NCI-H2107 treated with DMSO at 0.1 percent for 48 hours (cell line): ENCODE measurements around the gene ZNF692.
A peak's percentile ranks its signal among the peaks of the same experiment; 100 is the strongest.
"Not testable (repeated sequence)": the region's sequence is repeated elsewhere in the genome, so short reads cannot be mapped to it uniquely, and the experiment has no call there.

Experiments used
- DNase-seq: peaks from one replicate; lab custom pipeline; 2025; ENCODE audit not compliant: unreplicated experiment; lab: John Stamatoyannopoulos, UW

ZNF692 gene

DNA sequence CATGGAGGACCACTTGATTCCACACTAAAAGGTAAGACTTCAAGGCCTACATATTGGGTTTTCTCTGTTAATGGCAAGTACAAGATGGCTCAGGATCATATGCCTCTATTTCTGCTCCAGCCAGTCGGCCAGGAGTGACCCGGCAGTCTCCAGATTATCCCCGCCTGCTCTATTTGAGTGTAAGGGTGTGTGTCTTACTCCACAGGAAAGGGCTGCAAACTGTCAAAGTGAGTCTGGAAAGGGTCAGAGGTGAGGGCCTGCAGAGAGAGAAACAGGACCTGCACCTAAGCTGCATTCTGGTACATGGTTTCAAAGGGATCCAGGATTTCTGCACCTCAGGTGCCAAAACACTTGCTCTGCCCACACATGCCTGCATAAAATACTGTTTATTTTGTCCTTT lies 9.2 kb downstream of the ZNF692 start:
- DNase-seq, result no peak

DNA sequence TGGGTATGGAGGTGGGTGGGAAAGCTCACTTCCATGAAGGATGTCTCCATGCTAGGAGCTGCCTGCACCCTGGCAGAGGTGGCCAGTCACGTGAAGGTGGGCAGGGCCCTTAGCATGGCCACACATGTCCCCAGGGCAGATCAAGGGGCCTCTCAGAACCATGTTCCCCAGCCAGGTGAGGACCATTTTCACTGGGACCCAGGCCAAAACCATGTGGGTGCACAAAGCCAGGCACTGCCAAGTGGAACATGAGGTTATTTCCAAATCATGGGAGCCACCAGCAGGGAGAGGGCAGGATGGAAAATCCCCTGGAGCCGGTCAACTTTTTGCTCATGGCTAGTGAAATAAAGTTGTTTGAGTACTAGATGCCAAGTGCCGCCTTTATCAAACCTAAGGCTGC lies 9.7 kb downstream of the ZNF692 start:
- DNase-seq, result no peak

DNA sequence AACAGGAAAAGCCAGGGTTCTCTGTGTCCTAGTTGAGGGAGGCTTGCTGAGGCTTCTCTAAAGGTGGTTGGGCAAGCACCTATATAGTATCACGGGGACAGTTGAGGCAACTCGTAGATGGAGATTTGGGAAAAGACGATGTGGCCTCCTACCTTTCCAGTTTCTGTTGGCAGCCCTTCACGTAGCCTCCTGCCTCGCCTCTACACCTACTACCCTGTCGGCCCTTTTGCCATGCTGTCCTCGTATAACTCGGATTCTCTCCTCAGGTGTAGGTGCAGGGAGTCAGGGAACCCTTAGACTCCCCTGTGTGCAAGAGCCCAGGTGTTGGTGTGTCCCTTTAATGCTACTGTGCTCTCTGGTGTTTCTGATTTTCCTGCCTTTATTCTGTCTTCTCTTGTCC lies 10.3 kb downstream of the ZNF692 start:
- DNase-seq, result no peak

DNA sequence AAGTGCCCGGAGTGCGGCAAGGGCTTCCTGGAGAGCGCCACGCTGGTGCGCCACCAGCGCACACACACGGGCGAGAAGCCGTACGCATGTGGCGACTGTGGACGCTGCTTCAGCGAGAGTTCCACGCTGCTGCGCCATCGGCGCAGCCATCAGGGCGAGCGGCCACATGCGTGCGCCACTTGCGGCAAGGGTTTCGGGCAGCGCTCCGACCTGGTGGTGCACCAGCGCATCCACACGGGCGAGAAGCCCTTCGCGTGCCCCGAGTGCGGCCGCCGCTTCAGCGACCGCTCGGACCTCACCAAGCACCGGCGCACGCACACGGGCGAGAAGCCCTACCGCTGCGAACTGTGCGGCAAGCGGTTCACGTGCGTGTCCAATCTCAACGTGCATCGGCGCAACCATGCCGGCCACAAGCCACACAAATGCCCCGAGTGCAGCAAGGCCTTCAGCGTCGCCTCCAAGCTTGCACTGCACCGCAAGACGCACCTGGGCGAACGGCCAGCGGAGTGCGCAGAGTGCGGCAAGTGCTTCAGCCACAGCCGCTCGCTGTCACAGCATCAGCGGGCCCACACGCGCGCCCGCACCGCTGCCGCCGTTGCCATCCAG lies 10.8 kb downstream of the ZNF692 start:
- no peak for DNase-seq

DNA sequence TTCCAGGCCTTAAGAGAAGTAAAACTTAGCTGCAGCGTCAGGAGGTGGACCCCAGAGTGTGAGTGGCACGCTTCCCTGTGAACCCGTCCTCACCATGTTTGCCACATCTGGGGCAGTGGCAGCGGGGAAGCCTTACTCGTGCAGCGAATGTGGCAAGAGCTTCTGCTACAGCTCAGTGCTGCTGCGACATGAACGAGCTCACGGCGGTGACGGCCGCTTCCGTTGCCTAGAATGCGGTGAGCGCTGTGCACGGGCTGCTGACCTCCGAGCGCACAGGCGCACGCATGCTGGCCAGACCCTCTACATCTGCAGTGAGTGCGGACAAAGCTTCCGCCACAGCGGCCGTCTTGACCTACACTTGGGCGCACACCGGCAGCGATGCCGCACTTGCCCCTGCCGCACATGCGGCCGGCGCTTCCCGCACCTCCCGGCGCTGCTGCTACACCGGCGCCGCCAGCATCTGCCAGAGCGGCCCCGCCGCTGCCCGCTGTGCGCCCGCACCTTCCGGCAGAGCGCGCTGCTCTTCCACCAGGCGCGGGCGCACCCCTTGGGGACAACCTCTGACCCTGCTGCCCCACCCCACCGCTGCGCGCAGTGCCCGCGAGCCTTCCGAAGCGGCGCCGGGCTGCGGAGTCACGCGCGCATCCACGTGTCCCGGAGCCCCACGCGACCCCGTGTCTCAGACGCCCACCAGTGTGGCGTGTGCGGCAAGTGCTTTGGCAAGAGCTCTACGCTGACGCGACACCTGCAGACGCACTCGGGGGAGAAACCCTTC lies 11.5 kb downstream of the ZNF692 start:
- DNase-seq, result no peak

DNA sequence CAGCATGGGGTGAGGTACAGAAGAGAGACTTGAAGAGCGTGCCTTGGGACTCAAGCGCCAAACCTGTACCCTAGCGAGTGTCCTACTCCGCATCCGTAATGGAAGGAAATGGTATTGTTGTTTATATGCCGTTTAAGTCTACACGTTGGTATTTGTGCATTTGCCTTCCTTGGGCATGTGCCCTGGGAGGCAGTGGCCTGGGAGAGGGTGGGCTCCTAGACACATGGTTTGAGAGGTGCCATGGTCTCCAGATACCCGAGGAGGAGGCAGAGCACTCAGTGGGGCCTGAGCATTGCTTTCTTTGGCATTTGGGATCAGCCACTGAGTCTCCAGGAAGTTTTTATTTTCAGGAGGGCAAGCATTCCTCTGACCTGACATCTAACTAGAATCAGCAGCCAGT lies 14.4 kb downstream of the ZNF692 start:
- DNase-seq, result no peak

DNA sequence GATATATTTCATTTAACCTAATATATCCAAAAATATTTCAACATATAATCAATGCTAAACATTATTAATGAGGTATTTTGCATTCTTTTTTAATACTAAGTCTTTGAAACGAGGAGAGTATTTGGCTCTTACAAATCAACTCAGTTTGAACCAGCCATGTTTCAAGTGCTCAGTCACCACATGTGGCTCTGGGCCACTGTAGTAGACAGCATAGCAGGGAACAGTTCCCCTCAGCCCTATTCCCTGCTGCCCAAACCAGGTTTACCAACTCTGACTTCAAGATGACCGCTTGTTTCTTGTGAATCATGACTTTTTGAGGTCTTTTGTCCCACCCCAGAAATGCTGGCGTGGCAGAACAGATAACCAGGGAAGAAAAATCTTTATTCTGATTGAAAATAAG lies 15.2 kb downstream of the ZNF692 start:
- DNase-seq, result no peak

DNA sequence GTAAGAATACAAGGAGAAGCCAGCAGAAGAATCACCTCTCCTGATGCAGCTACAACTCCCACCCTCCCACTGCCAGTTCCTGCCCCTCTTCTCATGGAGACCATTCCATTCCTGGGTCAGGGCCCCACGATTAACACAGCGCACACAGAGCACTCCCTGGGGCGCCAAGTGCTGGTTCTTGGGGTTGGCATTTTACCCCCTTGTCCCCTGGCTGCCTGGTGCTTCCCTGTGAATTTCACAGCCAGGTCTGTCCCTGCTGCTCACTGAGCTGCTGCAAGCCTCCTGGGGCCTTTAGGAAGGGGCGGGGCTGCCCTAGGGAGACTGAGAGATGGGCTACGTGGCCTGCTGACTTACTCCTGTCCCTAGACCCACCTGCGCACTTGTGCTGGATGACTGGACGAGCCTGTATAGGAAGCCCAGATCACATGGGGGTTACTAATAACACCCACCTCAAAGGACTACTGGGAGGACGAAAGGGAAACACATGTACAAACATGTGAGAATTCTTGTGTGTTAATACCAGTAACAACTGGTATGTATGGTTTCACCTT lies 16.0 kb downstream of the ZNF692 start:
- no peak for DNase-seq

DNA sequence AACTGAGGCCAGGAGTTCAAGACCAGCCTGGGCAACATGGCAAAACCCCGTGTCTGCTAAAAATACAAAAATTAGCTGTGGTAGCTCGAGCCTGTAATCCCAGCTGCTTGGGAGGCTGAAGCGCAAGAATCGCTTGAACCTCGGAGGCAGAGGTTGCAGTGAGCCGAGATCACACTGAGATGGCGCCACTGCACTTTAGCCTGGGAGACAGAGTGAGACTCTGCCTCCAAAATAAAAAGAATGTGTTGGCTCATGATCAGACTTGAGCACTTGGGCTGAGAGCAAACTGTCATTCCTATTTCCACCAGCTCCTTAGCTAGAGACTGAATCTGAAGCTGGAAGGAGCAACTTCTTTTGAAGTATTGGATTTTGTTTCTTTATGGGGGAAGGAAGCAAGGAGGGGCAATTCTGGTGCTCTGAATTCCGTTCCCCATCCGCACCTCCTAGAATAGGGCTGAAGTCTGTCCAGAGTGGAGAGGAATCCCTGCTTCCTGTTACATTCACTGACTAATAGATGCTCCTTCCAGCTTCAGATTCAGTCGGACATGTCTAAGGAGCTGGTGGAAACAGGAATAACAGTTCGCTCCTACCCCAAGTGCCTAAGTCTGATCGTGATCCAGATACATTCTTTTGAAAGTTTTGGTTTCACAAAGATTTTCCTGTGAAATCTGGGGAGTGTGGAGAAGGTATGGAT lies 17.0 kb downstream of the ZNF692 start:
- DNase-seq, result peak; percentile 19

DNA sequence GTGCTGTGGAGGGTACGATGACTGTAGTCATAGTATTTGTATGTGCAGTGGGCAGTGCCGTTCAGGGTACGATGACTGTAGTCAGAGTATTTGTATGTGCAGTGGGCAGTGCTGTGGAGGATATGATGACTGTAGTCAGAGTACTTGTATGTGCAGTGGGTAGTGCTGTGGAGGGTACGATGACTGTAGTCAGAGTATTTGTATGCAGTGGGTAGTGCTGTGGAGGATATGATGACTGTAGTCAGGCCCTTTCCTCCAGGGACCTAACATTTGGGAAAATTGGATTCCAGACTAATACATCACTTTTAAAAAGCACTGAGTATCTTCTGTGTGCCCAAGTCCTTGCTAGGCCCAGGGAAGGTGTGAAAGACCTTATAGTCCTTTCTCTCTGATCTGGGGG lies 17.9 kb downstream of the ZNF692 start:
- no peak for DNase-seq

DNA sequence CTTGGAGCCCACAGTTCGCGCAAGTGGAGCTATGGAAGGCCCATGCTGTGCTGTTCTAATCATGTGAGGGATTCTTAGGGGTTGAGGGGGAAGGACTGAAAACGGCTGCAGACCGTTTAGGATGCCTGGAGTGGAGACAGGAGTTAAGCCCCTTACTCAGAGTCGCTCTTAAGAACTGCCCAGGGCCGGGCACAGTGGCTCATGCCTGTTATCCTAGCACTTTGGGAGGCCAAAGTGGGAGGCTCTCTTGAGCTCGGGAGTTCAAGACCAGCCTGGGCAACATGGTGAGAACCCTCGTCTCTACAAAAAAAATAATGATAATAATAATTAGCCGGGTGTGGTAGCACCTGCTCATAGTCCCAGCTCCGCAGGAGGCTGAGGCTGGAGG lies 19.7 kb downstream of the ZNF692 start:
- no peak for DNase-seq

DNA sequence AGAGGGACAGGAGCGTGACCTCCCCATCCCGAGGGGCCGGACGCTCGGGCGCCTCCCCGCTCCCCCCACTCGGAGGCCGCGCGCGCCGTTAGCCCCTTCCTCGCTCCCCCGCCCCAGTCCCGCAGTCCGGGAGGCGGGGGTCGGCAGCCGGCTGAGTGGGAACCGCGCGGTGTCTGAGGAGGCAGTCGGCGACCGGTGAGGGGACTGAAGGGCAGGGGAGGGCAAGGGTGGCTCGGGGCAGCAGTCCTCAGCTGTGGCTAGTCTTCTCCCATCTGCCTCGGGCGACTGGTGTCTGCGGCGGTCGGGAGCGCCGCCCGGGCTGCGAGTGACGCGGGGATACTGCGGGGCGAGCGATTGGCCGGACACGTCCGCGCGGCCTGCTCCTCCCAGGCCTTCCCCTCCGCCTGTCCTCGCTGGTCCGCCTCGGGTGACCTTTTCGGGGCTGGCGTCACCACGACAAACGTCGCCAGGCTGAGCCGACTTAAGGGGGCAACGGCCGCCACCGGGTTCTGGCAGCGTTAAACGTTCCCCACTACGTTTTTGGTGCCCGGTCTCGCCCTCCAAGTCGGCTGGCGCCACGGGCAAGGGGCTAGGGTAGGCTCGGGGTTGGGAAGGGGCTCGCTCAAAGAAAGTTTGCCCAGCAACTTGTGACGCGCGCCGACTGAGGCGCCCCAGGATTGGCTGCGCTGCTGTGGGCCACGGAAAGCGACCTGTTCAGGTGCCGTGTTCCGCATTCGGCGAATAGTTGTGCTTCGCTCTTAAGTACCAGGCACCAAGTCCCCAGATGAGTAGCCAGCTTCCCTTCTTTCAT lies 20.3 kb downstream of the ZNF692 start:
- DNase-seq, result peak; percentile 77

DNA sequence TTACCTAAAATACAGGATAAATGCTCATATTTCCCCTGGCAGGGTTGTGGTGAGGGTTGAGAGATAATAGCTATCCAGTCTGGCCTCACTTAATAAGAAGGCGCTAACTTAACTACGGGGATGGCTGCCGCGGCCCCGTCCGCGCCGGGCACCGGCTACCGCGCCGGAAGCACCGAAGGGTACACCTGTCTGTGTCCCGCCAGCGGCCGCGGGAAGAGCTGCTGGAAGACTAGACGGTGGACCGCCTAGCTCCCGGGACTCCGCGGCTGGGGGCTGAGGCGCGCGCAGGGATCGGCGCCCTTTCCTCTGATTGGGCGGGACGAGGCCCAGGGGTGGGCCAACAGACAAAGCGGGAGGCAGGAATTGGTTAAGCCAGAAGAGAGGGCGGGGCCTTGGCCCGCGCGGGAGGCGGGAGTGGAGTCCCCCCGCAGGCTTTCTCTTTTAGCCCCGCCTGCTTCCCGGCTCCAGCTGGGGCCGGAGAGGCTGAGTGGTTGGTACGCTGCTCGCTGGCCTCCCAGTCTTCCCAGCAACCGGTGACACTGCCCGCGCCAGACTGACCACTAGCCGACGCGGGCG lies 21.0 kb downstream of the ZNF692 start, which contains the start of gene ZNF672:
ZNF672 (plus strand) TSS at position 444 of the 576 bp plus-strand sequence. CDS start 9,051 bp downstream, outside the sequence.
- DNase-seq, result peak; percentile 98

DNA sequence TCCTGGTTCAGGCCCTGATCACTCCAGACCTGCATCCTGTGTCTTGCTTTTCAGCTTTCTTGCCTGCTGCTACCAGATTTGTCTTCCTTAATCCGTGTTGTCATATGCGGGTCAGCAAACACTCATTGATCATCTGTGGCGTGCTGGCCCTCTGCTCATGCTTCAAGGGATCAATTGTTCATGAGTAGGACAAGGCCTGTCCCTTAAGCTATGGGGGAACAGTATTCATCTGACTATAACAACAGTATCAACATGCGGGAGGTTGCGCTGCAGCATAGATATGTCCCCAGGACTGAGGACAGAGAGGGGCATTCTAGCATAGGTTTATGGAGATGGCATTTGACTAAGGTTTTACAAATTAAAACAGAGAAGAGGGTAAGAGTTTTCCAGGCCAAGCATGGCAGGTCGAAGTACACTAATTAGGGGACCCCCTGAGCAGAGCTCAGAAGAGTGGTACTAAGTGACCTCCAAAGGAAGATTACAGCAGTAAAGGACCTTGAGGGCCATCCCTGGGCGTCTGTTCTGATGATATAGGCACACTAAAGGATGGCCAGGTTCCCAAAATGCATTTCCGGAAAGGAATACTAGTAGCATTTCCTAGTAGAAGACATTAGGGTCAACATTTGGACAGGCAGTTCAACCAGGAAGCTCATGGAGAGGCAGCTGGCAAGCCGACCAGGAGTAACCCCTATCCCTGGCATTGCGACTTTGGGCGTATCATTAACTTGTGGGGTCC lies 21.7 kb downstream of the ZNF692 start:
- DNase-seq, result no peak

DNA sequence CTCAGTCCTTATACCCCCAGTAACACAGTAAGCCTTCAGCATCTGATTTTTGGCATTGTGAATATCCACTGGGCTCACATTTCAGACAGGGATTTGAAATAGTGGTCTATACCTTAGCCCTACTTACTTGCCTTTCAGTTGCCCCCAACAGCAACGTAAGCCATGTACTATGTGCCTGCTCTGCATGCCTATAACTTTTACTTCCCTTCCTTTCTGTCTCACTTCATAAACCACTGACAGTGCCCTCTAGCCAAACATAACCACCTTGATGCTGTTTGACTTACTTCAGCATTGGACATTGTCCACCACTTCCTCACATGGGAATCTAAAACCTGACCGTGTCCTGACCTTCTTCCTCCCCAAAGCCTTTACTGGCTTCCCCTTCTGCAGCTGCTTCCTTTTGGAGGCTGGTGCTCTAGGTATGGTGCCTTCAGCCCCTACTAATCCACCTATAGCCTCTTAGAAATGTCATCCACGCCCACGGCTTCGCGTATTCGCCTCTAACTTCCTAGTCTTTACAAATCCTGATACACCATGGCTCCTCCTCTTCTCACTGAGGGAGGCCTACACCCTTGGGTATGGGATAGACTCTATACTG lies 24.4 kb downstream of the ZNF692 start:
- no peak for DNase-seq

DNA sequence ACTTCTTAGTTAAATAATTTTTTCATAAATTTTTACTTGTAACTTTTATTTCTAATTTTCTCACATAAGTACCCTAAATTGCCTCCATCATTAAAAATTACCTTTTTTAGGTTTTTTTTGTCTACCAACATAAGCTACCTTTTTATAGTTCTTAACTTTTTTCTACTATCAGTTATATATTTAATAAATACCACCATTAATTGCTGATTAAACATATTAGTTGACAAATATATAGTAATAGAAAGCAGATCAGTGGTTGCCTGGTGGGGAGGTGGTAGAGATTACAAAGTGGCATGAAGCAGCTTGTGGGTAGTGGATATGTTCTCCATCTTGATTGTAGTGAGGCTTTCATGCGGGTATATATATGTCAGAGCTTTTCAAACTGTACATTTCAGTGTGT lies 27.0 kb downstream of the ZNF692 start:
- no peak for DNase-seq

DNA sequence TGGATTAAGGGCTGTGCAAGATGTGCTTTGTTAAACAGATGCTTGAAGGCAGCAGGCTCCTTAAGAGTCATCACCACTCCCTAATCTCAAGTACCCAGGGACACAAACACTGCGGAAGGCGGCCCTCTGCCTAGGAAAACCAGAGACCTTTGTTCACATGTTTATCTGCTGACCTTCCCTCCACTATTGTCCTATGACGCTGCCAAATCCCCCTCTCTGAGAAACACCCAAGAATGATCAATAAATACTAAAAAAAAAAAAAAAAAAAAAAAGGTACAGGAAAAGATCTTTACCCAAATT lies 28.2 kb downstream of the ZNF692 start:
- not testable (repeated sequence) for DNase-seq

DNA sequence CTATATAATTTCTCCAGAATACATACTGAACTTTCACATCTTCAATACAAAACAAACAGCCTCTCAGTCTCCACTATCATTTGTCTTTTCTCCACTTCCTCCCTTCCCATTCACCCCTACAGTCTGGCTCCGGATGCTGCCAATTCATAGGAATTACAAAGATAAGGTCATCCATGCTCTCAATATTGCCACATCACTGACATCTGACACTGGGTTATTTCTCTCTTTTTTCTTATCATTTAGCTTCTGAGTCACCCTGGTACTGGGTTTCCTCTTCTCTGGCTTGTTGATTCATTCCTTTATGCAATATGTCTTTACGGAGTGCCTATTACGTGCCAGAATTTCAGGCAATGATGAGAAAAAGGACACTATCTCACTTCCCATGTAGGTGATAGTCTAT lies 30.0 kb downstream of the ZNF692 start:
- no peak for DNase-seq

DNA sequence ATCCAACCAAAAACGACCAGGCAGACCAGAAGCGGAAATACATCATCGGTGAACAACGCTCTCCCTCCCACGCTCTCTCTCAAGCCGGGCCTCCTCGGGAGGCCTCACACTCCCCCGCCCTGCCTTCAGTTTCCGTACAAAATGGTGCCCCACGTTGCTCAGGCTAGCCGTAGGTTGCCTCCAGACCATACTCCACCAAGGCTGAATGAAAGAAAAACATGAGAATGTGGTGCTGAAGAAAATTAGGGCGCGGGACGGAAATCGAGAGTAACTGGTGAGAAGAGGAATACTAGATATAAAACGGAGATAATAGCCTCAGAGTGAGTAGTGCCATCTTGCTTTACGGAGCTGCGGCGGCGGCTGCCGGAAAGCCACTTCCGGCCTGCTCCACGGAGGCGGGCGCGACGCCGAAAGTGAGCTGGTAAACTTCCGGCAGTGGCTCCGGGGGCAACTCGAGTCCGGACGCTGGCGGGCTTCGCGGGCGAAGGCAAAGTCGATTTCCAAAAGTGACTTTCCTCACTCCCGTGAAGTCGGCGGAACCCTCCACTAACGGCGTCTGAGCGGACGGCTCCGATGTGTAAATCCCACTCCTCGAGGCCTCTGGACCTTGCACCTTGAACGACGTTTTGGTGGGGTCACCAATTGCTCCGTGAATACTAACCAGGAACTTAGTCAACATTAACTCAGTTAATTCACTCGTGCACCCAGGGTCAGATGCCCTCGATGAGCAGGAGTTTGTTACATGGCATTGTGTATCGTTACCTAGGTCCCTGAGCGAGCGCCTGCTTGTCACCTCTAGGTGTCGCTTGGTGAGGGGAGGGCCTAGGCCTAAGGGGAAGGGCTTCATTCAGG lies 32.8 kb downstream of the ZNF692 start, which contains the start of gene SH3BP5L:
SH3BP5L (minus strand) TSS at position 7 of the 852 bp plus-strand sequence. CDS start 980 bp downstream, outside the sequence.
- DNase-seq, result peak; percentile 97
